Erythroblast (primary cell): ENCODE results near the gene UBE2O.

Source experiments
- GATA1 ChIP-seq: IDR thresholded peaks from 2 replicates; pipeline ENCODE4 v1.6.1; 2011; ENCODE audit warnings: low read depth, mild to moderate bottlenecking, control low read depth, low read length, moderate library complexity
- POLR2A ChIP-seq: IDR thresholded peaks from 2 replicates; pipeline ENCODE4 v1.6.1; 2011; ENCODE audit warnings: mild to moderate bottlenecking, low read length

GRCh38 chr17:76462556-76463290, 9.8 kb upstream of the UBE2O start:
- no peak for TF ChIP-seq POLR2A
- TF ChIP-seq GATA1: no peak
